Measurements from ENCODE around the gene APBA2. TPM values are rescaled to one million over a fixed set of nuclear protein-coding genes. Genes with fewer than 3 reads are reported as not detected.

Gene APBA2
- total RNA-seq, 4 donors from 2014 or later, result 1.1 to 2.4 (median 1.3) TPM

DNA sequence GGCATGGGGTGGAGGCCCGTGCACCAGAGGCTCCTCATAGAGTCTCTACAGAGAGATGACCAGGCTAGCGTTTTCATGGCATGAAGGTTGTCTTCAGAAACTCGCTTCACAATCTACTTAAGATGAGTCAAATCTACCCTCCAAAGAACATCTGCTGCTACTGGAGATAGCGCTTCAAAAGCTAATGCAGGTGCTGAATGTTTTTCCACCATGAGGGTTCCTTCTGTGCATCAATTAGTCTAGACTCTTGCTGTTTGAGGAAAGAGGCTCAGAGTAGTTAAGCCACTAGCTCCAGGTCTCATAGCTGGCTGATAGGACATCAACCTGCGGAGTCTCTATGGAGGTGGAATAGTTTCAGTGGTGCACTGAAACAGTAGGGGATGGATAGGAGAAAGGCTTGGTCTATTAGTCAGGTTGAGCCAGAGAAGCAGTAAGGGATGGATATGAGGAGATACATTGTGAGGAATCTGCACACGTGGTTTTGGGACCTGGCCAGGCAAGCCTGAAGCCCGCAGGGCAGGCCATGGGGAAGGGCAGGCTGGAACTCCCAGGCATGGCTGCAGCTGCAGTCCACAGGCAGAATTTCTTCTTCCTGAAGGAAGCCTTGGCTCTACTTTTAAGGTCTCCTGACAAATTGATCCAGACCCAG lies 117.5 kb downstream of the APBA2 start:
- TF ChIP-seq CTCF (IDR thresholded peaks at IDR 0.05; ENCODE audit: low read depth), result no peak

DNA sequence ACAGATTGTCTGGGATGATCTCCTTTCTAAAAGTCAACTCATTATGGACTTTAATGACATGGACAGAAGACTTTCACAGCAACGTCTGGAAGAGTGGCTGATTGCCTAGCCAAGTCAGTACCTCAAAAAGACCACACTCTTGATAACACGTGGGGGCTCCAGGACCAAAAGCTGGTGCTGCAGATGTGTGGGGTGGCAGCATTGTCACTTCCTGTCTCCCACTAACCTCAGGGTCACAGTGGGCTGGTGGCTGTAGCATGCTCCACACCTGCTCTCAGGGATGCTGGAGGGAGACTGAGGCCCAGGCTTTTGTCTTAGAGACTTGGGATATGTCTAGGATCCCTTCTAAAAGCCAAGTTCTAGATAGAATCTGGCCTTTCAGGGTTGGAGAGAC lies 118.1 kb downstream of the APBA2 start:
- no peak for TF ChIP-seq CTCF (IDR thresholded peaks at IDR 0.05; ENCODE audit: low read depth)

GRCh38 chr15:29005931-29006330 lies 120.2 kb downstream of the APBA2 start:
- TF ChIP-seq CTCF (IDR thresholded peaks at IDR 0.05; ENCODE audit: low read depth), result no peak

DNA sequence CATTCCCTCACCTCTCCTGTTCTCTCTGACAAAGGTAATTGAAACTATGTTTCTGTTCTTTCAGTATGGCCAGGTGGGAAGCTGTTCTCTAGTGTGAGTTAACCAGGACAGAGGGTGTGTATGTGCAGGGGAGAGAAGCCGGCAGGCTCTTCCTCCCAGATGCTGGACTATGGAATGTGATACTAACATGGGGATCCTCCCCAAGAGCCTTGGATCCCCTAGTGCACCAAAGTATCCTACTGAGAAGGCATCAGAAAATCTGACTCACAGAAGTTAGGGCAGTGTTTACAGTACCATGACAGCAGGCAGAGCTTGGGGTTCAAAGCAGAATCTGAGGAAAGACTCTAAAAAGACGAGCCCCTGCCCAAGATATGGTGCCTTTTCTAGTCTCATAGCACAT lies 123.1 kb downstream of the APBA2 start:
- TF ChIP-seq CTCF (IDR thresholded peaks at IDR 0.05; ENCODE audit: low read depth), result no peak

DNA sequence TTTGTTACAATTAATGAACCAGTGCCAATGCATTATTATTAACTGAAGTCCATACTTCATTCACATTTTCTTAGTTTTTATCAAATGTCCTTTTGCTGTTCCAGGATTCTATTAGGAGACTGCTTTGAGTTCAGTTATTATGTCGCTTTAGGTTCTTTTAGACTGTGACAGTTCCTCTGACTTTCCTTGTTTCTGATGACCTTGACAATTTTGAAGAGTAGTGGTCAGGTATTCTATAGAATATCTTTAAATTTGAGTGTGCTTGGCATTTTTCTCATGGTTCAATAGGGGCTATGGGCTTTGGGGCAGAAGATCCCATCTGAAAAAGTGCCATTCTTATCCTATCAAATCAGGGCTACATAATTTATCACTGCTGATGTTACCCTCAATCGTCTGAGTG lies 126.3 kb downstream of the APBA2 start:
- no peak for TF ChIP-seq CTCF (IDR thresholded peaks at IDR 0.05; ENCODE audit: low read depth)

GRCh38 chr15:29014493-29014892 lies 128.7 kb downstream of the APBA2 start:
- no peak for TF ChIP-seq CTCF (IDR thresholded peaks at IDR 0.05; ENCODE audit: low read depth)

DNA sequence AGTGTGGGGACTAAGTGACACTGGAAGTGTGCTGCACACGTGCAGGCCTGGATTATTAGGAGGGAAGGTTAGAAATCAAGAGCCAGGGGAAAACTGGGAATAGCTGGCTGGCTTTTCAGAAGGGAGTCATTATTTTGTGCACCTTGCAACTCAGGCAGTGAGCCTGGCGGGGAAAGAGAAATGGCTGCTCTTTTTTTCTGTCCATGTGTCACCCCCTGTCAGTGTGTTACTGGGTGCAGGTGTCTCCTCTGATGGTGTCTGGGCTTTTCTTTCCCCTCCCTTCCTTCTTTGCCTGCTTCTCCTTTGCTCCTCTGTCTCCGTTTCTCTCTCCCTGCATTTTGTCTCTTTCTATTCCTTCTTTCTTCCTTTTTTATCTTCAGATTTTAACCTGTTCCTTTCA lies 130.7 kb downstream of the APBA2 start:
- TF ChIP-seq CTCF (IDR thresholded peaks at IDR 0.05; ENCODE audit: low read depth), result no peak

Data from subcutaneous adipose tissue (tissue), 4 donors.